A549 (cell line): ENCODE data around the gene COL16A1. TPM values are rescaled to one million over a fixed set of nuclear protein-coding genes. Genes with fewer than 3 reads are reported as not detected.

Experiments used
- ATAC-seq, 2 experiments: fragments of 200-7000 bp in 1 of 2; fragments of >200 bp in 1 of 2; cut with Nextera tagmentation in 1 of 2; cut with Tn5 transposase in 1 of 2; 3 replicates each; pipeline versions ENCODE4 v1.8.0 to v1.9.1; 2018 to 2020; ENCODE audit warnings: mild to moderate bottlenecking in 1 of 2, moderate library complexity in 1 of 2
- CTCF ChIA-PET: fragments of 300-600 bp; sonication (Branson Sonifier 250); formaldehyde crosslinking; extraction: SDS; loops from one replicate; lab custom pipeline; 2021; ENCODE audit warnings: antibody characterized with exemption, inconsistent platforms; lab: Yijun Ruan, JAX
- POLR2A ChIA-PET: fragments of 350-600 bp; formaldehyde crosslinking; extraction: SDS; loops from one replicate; lab custom pipeline; 2021; ENCODE audit warnings: antibody characterized with exemption, inconsistent platforms; lab: Yijun Ruan, JAX
- DNase-seq, 2 experiments: peaks; one replicate each; pipeline versions ENCODE4 v3.0.0 to v3.0.0-alpha.2; 2011 to 2016; ENCODE audit warnings: low read depth in 1 of 2, low spot score in 1 of 2
- FAIRE-seq: peaks from 2 replicates; lab custom pipeline; 2011; peaks lifted over from hg19 to GRCh38; lab: Jason Lieb, UNC
- H3K27ac ChIP-seq, 2 experiments: fragments of >200 bp; sonication (Bioruptor Twin); formaldehyde crosslinking; 3 replicates each; pipeline ENCODE4 v1.5.1; 2016 to 2017
- H3K4me1 ChIP-seq: fragments of >200 bp; sonication (Bioruptor Twin); formaldehyde crosslinking; 3 replicates; pipeline ENCODE4 v1.6.1; 2016
- H3K4me2 ChIP-seq: fragments of >200 bp; sonication (Bioruptor Twin); formaldehyde crosslinking; 3 replicates; pipeline ENCODE4 v1.6.1; 2016
- H3K4me3 ChIP-seq: fragments of >200 bp; sonication (Bioruptor Twin); formaldehyde crosslinking; 3 replicates; pipeline ENCODE4 v1.5.1; 2016
- H3K9me3 ChIP-seq: fragments of >200 bp; sonication (Bioruptor Twin); formaldehyde crosslinking; 3 replicates; pipeline ENCODE4 v1.6.1; 2016
- BHLHE40 ChIP-seq: IDR thresholded peaks from 2 replicates; pipeline ENCODE4 v1.6.1; 2012; ENCODE audit warnings: low read depth, low read length, inconsistent platforms
- CBX8 ChIP-seq: fragments of 200-600 bp; sonication (generic); IDR thresholded peaks from 2 replicates; pipeline ENCODE4 v1.6.1; 2016
- EP300 ChIP-seq, 2 experiments: fragments of >200 bp; sonication (Bioruptor Twin); formaldehyde crosslinking; IDR thresholded peaks; 2 replicates in 1 of 2; 3 replicates in 1 of 2; pipeline ENCODE4 v1.6.1; 2016 to 2017
- GATA3 ChIP-seq: IDR thresholded peaks from 2 replicates; pipeline ENCODE4 v1.6.1; 2012; ENCODE audit warnings: borderline replicate concordance
- HOXA7 ChIP-seq: fragments of 250-450 bp; sonication (Bioruptor Pico); IDR thresholded peaks from 2 replicates; pipeline ENCODE4 v1.5.0; 2020; ENCODE audit warnings: mild to moderate bottlenecking, moderate library complexity
- HOXB13 ChIP-seq: fragments of 250-450 bp; sonication (Bioruptor Pico); IDR thresholded peaks from 2 replicates; pipeline ENCODE4 v1.5.0; 2020; ENCODE audit warnings: low read depth, mild to moderate bottlenecking, moderate library complexity
- MAFK ChIP-seq: fragments of 450-650 bp; IDR thresholded peaks from 2 replicates; pipeline ENCODE4 v1.6.1; 2014; ENCODE audit not compliant: partially characterized antibody
- MAZ ChIP-seq: fragments of 150-350 bp; IDR thresholded peaks from 2 replicates; pipeline ENCODE4 v1.6.1; 2014; ENCODE audit warnings: antibody characterized with exemption, low read depth, low read length, borderline replicate concordance
- NPAS2 ChIP-seq: fragments of 250-450 bp; sonication (Bioruptor Pico); IDR thresholded peaks from 2 replicates; pipeline ENCODE4 v1.8.0; 2022; ENCODE audit warnings: mild to moderate bottlenecking, moderate library complexity, borderline replicate concordance
- PHF8 ChIP-seq: fragments of 200-600 bp; sonication (generic); IDR thresholded peaks from 2 replicates; pipeline ENCODE4 v1.6.1; 2016; ENCODE audit warnings: low read depth, mild to moderate bottlenecking, antibody characterized with exemption, moderate library complexity, borderline replicate concordance
- POLR2AphosphoS2 ChIP-seq: conservative IDR thresholded peaks from 2 replicates; pipeline ENCODE4 v1.6.1; 2012; ENCODE audit warnings: low read length, improper control_type of control experiment, inconsistent platforms
- RAD21 ChIP-seq, 2 experiments: fragments of >200 bp in 1 of 2; sonication (Bioruptor Twin) in 1 of 2; formaldehyde crosslinking in 1 of 2; IDR thresholded peaks in 1 of 2; conservative IDR thresholded peaks in 1 of 2; 2 replicates in 1 of 2; 3 replicates in 1 of 2; pipeline ENCODE4 v1.6.1; 2012 to 2018; ENCODE audit warnings: inconsistent platforms in 1 of 2
- RCOR1 ChIP-seq: fragments of 150-350 bp; IDR thresholded peaks from 2 replicates; pipeline ENCODE4 v1.6.1; 2014; ENCODE audit warnings: antibody characterized with exemption, low read length, low read depth
- RFX5 ChIP-seq: fragments of 450-650 bp; IDR thresholded peaks from 2 replicates; pipeline ENCODE4 v1.7.1; 2014; ENCODE audit warnings: antibody characterized with exemption, mild to moderate bottlenecking, moderate library complexity
- ZC3H11A ChIP-seq: fragments of 450-650 bp; IDR thresholded peaks from 2 replicates; pipeline ENCODE4 v1.6.1; 2014; ENCODE audit warnings: antibody characterized with exemption, mild to moderate bottlenecking
- ZNF302 ChIP-seq: fragments of 250-450 bp; sonication (Bioruptor Pico); IDR thresholded peaks from 2 replicates; pipeline ENCODE4 v1.9.0; 2021; ENCODE audit warnings: inconsistent platforms, mild to moderate bottlenecking, moderate library complexity
- WGBS: methylation state at CpG from one replicate; pipeline ENCODE4 v1.1.6; 2017; ENCODE audit errors: missing lambda C conversion rate; 5-methylcytosine and 5-hydroxymethylcytosine counted together
- polyA plus RNA-seq, 4 experiments: library from polyadenylated mRNA; depleted of rRNA in 3 of 4; stranded (reverse); fragments of >200 nt; fragmentation: RNase III in 1 of 4; extraction: RNeasy Plus Mini Kit Qiagen cat#74134 plus additional on column Dnase treatment in 1 of 4; gene quantifications; 2 replicates in 3 of 4; 3 replicates in 1 of 4; pipeline ENCODE4 v1.2.3, GENCODE V29; 2011 to 2017
- TF ChIP-seq, protein P1 (sequence below): fragments of 250-450 bp; sonication (Bioruptor Pico); IDR thresholded peaks from 2 replicates; pipeline ENCODE4 v1.5.0; 2020; ENCODE audit warnings: low read depth, mild to moderate bottlenecking, moderate library complexity
- TF ChIP-seq, protein P2 (sequence below): IDR thresholded peaks from 2 replicates; pipeline ENCODE4 v1.6.1; 2012
- TF ChIP-seq, protein P3 (sequence below): IDR thresholded peaks from 2 replicates; pipeline ENCODE4 v1.6.1; 2012; ENCODE audit warnings: low read depth, borderline replicate concordance
- TF ChIP-seq, protein P4 (sequence below): fragments of >200 bp; sonication (Bioruptor Twin); formaldehyde crosslinking; IDR thresholded peaks from 3 replicates; pipeline ENCODE4 v1.5.1; 2016
- TF ChIP-seq, protein P5 (sequence below): IDR thresholded peaks from 2 replicates; pipeline ENCODE4 v1.6.1; 2012
- TF ChIP-seq, protein P6 (sequence below): fragments of >200 bp; sonication (Bioruptor Twin); formaldehyde crosslinking; IDR thresholded peaks from 2 replicates; pipeline ENCODE4 v1.6.1; 2016

The COL16A1 gene
- polyA plus RNA-seq, 2 of the 4 experiments (the other 2 are of a cell fraction), result 1.4 to 8.1 TPM

DNA sequence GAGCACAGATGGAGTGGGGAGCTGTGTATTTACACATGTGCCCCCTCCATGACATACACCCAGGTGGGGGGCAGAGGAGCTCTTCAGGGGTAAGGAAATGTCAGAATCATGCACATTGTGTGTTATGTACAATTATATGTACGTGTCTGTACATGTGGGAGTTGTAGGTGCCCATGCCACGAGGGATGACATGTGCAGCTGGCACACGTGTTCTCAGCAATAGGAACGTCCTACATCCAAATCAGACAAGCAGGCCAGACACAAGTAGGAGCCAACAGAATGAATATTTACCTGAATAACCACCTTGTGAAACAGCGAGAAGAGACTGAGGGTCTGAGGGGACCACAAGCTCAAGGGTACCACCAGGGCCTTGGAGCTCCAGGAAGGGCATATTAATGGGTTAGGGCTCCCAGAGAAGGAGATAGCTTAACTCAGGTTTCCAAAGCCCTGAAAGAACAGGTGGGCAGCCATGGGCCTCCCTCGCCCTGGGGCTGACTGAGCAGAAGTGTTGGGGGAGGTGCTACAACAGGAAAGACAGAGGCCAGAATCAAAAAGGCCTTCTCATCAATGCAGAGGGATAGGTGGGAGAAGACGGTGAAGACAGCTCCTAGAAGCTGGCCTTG is 3.2 kb downstream of the COL16A1 start:
- peaks cover 62% of the 10 kb centered on the region for H3K4me1 ChIP-seq
- no peak overlapping the region for H3K4me3 ChIP-seq

DNA sequence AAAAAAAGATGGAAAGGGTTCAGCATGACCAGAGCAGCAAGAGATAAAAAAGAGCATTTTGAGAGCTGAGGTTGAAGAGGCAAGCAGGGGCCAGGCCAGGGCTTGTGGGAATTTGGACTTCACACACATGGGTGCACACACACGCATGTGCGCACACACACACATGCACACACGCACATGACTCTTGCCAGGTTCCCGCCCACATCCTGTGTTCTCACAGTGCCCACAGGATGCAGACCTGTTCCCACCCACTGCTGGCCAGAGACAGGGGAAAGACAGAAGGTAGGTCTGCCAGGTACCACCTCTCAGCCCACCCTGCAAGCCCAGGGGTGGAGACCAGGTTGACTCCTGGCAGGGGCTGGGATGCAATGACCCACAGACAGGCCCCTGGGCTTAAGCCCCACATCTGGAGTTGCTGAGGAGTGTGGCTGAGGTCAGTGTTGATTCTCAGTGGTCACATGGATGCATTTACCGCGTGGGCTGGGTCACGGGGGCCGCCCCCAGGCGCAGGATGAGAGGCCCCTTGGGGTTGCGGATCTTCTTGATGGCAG is 4.4 kb downstream of the COL16A1 start:
- FAIRE-seq (no peak), DNase-seq (no peak), ATAC-seq (no peak)
- TF ChIP-seq PHF8 (no peak), HOXB13 (CRISPR knock-in tag) (no peak), MAZ (no peak), CBX8 (no peak), HOXA7 (no peak), POLR2AphosphoS2 (no peak), GATA3 (no peak), BHLHE40 (no peak), EP300 (IDR thresholded peaks at IDR 0.05) (no peak)
- TF ChIP-seq, protein P1, sequence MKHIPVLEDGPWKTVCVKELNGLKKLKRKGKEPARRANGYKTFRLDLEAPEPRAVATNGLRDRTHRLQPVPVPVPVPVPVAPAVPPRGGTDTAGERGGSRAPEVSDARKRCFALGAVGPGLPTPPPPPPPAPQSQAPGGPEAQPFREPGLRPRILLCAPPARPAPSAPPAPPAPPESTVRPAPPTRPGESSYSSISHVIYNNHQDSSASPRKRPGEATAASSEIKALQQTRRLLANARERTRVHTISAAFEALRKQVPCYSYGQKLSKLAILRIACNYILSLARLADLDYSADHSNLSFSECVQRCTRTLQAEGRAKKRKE, result no peak
- no peaks in the 10 kb centered on the region for H3K9me3 ChIP-seq
- ChIA-PET POLR2A (no interaction called here), CTCF (interaction anchor here (0.7 to 2.0 kb wide), 3 partner anchors 29 to 38 kb away, joined by 3 to 6 read pairs (median 3); no protein-coding TSS in a partner anchor)
- H3K4me1 ChIP-seq, result peaks cover 56% of the 10 kb centered on the region
- H3K4me2 ChIP-seq, result no peak overlapping the region; the same call in 2 of the 3 replicates
- peak overlapping the region; percentile 95 to 96 for H3K27ac ChIP-seq
- no peak overlapping the region for H3K4me3 ChIP-seq
- 66% methylated on average over 4 of the region's 10 CpGs for WGBS

More for the DNA sequence above, 3.2 kb downstream of the COL16A1 start:
- FAIRE-seq, result no peak
- ChIA-PET POLR2A (interaction anchor here (1.0 to 2.6 kb wide), 7 partner anchors 10 to 45 kb away, joined by 3 to 30 read pairs (median 8); no protein-coding TSS in a partner anchor), CTCF (interaction anchor here (0.7 to 8.9 kb wide), 10 partner anchors 10 to 89 kb away, joined by 3 to 112 read pairs (median 4); no protein-coding TSS in a partner anchor)
- 57% methylated on average over 7 of the region's 7 CpGs for WGBS
- peak in 1 of 2 experiments; percentile 44; a peak in 3 of 6 replicates for ATAC-seq
- no peaks in the 10 kb centered on the region for H3K9me3 ChIP-seq
- DNase-seq, result no peak
- TF ChIP-seq, protein P2, sequence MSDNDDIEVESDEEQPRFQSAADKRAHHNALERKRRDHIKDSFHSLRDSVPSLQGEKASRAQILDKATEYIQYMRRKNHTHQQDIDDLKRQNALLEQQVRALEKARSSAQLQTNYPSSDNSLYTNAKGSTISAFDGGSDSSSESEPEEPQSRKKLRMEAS, result 0 out of 2 replicates have a peak, but pooled peaks have one; percentile 22
- TF ChIP-seq CBX8, result no peak
- TF ChIP-seq, protein P3, sequence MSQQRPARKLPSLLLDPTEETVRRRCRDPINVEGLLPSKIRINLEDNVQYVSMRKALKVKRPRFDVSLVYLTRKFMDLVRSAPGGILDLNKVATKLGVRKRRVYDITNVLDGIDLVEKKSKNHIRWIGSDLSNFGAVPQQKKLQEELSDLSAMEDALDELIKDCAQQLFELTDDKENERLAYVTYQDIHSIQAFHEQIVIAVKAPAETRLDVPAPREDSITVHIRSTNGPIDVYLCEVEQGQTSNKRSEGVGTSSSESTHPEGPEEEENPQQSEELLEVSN, result 0 out of 2 replicates have a peak, but pooled peaks have one; percentile 26
- TF ChIP-seq NPAS2, result 0 out of 2 replicates have a peak, but pooled peaks have one; percentile 16
- TF ChIP-seq, all 56 proteins: peak for 3
- H3K27ac ChIP-seq, result peak overlapping the region; percentile 95 to 96
- H3K4me2 ChIP-seq, result peak overlapping the region; percentile 86

DNA sequence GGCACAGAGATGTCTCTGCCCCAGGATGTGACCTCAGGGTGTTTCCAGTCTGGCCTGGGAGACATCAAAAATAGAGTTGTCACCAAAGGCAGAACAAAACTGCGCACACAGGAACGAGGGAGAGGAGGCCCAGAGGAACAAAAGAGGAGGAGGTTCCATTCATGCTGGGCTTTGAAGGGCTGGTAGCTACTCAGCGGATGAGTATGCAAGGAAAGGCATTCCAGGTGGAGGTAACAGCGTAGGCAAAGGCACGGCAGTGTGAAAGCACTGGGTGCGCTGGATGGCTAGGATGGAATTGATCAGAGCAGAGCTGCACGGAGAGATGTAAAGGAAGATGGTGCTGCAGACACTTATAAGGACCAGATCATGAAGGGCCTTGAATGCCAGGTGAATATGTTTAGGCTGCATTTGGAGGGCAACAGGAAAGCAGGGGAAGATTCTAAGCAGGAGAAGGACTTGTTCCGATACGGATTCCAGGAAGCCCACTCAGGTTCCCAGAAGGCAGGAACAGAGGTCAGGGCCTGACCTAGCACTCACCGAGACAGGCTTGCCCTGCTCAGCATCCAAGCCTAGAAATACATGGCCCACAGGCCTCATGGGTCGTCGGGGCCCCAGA is 6.3 kb downstream of the COL16A1 start:
- DNase-seq, result no peak
- Histone ChIP-seq H3K4me3 (no peak overlapping the region), H3K4me2 (no peak overlapping the region), H3K9me3 (no peaks in the 10 kb centered on the region), H3K4me1 (peaks cover 62% of the 10 kb centered on the region), H3K27ac (peak overlapping the region in 1 of 2 experiments; percentile 95; a peak in 2 of 6 replicates)
- no peak for FAIRE-seq
- ChIA-PET POLR2A (no interaction called here), CTCF (interaction anchor here (0.9 to 2.1 kb wide), 8 partner anchors 11 to 92 kb away, joined by 3 to 7 read pairs (median 5); no protein-coding TSS in a partner anchor)
- ATAC-seq, result no peak
- TF ChIP-seq, protein P4, sequence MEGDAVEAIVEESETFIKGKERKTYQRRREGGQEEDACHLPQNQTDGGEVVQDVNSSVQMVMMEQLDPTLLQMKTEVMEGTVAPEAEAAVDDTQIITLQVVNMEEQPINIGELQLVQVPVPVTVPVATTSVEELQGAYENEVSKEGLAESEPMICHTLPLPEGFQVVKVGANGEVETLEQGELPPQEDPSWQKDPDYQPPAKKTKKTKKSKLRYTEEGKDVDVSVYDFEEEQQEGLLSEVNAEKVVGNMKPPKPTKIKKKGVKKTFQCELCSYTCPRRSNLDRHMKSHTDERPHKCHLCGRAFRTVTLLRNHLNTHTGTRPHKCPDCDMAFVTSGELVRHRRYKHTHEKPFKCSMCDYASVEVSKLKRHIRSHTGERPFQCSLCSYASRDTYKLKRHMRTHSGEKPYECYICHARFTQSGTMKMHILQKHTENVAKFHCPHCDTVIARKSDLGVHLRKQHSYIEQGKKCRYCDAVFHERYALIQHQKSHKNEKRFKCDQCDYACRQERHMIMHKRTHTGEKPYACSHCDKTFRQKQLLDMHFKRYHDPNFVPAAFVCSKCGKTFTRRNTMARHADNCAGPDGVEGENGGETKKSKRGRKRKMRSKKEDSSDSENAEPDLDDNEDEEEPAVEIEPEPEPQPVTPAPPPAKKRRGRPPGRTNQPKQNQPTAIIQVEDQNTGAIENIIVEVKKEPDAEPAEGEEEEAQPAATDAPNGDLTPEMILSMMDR, result no peak
- TF ChIP-seq, protein P2, result no peak
- TF ChIP-seq MAFK (no peak), RFX5 (no peak), ZNF302 (CRISPR knock-in tag) (no peak), ZC3H11A (no peak), RAD21 (conservative IDR thresholded peaks at IDR 0.05 in 1 of 2, IDR thresholded peaks at IDR 0.05 in 1 of 2) (no peak), RCOR1 (no peak)
- TF ChIP-seq, protein P5, sequence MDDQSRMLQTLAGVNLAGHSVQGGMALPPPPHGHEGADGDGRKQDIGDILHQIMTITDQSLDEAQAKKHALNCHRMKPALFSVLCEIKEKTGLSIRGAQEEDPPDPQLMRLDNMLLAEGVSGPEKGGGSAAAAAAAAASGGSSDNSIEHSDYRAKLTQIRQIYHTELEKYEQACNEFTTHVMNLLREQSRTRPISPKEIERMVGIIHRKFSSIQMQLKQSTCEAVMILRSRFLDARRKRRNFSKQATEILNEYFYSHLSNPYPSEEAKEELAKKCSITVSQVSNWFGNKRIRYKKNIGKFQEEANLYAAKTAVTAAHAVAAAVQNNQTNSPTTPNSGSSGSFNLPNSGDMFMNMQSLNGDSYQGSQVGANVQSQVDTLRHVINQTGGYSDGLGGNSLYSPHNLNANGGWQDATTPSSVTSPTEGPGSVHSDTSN, result no peak
- TF ChIP-seq, protein P6, sequence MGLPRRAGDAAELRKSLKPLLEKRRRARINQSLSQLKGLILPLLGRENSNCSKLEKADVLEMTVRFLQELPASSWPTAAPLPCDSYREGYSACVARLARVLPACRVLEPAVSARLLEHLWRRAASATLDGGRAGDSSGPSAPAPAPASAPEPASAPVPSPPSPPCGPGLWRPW, result no peak
- WGBS, result 91% methylated on average over 11 of the region's 12 CpGs
